ENCODE data around the gene ZSWIM9.

The ZSWIM9 gene

GRCh38 chr19:48169939-48170803, at the start of gene ZSWIM9, which contains the start of gene LIG1:
TSS of gene ZSWIM9 (plus strand) at chr19:48170680. CDS start at chr19:48171803, 1,123 bp downstream.
TSS of gene LIG1 (minus strand) at chr19:48170344. CDS start at chr19:48165566, 4,778 bp downstream.
- TF ChIP-seq, protein P1, sequence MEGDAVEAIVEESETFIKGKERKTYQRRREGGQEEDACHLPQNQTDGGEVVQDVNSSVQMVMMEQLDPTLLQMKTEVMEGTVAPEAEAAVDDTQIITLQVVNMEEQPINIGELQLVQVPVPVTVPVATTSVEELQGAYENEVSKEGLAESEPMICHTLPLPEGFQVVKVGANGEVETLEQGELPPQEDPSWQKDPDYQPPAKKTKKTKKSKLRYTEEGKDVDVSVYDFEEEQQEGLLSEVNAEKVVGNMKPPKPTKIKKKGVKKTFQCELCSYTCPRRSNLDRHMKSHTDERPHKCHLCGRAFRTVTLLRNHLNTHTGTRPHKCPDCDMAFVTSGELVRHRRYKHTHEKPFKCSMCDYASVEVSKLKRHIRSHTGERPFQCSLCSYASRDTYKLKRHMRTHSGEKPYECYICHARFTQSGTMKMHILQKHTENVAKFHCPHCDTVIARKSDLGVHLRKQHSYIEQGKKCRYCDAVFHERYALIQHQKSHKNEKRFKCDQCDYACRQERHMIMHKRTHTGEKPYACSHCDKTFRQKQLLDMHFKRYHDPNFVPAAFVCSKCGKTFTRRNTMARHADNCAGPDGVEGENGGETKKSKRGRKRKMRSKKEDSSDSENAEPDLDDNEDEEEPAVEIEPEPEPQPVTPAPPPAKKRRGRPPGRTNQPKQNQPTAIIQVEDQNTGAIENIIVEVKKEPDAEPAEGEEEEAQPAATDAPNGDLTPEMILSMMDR (IDR thresholded peaks at IDR 0.05; ENCODE audit: low read depth, low read length, missing control alignments), result peak; percentile 6
- DNase-seq (ENCODE audit: low read depth), result peak; percentile 82
- in situ Hi-C loops (cut with HindIII; ENCODE audit: low sequenced_read_pairs), result no loop called here
- H3K4me3 ChIP-seq (ENCODE audit: low read depth, low read length), result peak within 1 kb of the TSS; percentile 80

- H3K4me3 ChIP-seq (ENCODE audit: low read depth, low read length), result no peak overlapping the region
- TF ChIP-seq, protein P1 (IDR thresholded peaks at IDR 0.05; ENCODE audit: low read depth, low read length, missing control alignments), result no peak
- no peak for DNase-seq (ENCODE audit: low read depth)
- in situ Hi-C loops (cut with HindIII; ENCODE audit: low sequenced_read_pairs), result no loop called here
Observed at GRCh38 chr19:48121066-48121465, 49.4 kb upstream of the ZSWIM9 start.

GRCh38 chr19:48121909-48122371, 48.5 kb upstream of the ZSWIM9 start:
- in situ Hi-C loops (cut with HindIII; ENCODE audit: low sequenced_read_pairs), result no loop called here
- no peak overlapping the region for H3K4me3 ChIP-seq (ENCODE audit: low read depth, low read length)
- TF ChIP-seq, protein P1 (IDR thresholded peaks at IDR 0.05; ENCODE audit: low read depth, low read length, missing control alignments), result no peak
- no peak for DNase-seq (ENCODE audit: low read depth)

- TF ChIP-seq, protein P1 (IDR thresholded peaks at IDR 0.05; ENCODE audit: low read depth, low read length, missing control alignments), result no peak
- DNase-seq (ENCODE audit: low read depth), result no peak
- in situ Hi-C loops (cut with HindIII; ENCODE audit: low sequenced_read_pairs), result no loop called here
- H3K4me3 ChIP-seq (ENCODE audit: low read depth, low read length), result no peak overlapping the region
Observed at GRCh38 chr19:48122421-48122820, 48.1 kb upstream of the ZSWIM9 start.

GRCh38 chr19:48123907-48124651, 46.4 kb upstream of the ZSWIM9 start:
- DNase-seq (ENCODE audit: low read depth), result peak; percentile 78

DNA sequence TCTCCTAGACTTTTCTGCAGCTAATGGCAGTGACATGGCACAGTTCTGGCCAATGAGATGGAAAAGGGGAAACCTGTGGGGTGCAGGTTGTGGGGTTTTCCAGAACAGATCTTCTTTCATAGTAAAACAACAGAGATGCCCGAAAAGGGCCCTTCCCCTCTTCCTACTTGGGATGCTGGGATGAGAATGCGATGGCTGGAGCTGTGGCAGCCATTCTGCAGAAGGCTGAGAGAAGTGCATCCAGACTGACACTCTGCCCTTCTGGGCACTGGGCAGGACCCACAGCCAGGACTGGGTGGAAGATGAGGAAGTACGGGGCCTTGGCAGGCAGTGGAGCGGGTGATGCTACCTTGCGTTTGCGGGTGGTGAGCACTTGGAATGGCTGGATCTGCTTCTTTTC, 42.9 kb upstream of the ZSWIM9 start:
- in situ Hi-C loops (cut with HindIII; ENCODE audit: low sequenced_read_pairs), result no loop called here
- TF ChIP-seq, protein P1 (IDR thresholded peaks at IDR 0.05; ENCODE audit: low read depth, low read length, missing control alignments), result no peak
- no peak overlapping the region for H3K4me3 ChIP-seq (ENCODE audit: low read depth, low read length)
- no peak for DNase-seq (ENCODE audit: low read depth)

More at GRCh38 chr19:48123907-48124651, 46.4 kb upstream of the ZSWIM9 start:
- in situ Hi-C loops (cut with HindIII; ENCODE audit: low sequenced_read_pairs), result no loop called here
- TF ChIP-seq, protein P1 (IDR thresholded peaks at IDR 0.05; ENCODE audit: low read depth, low read length, missing control alignments), result peak; percentile 49
- H3K4me3 ChIP-seq (ENCODE audit: low read depth, low read length), result no peak overlapping the region
